M059J (cell line): ENCODE results near the gene DSG2. TPM values are rescaled to one million over a fixed set of nuclear protein-coding genes. Genes with fewer than 3 reads are reported as not detected.
"Not testable (repeated sequence)": the region's sequence is repeated elsewhere in the genome, so short reads cannot be mapped to it uniquely, and the experiment has no call there.

ENCODE experiments used
- DNase-seq: peaks from one replicate; pipeline ENCODE4 v3.0.0-alpha.2; 2012; ENCODE audit warnings: low read depth
- total RNA-seq: library from RNA; depleted of rRNA; stranded (reverse); fragments of >200 nt; shearing (Covaris generic); gene quantifications from 2 replicates; pipeline ENCODE4 v1.2.3, GENCODE V29; 2014

DSG2 gene
- total RNA-seq, 1 experiment from 2014 or later, result 0.34 TPM

- DNase-seq, result no peak
Observed at GRCh38 chr18:31500051-31500688, 2.2 kb downstream of the DSG2 start.

DNA sequence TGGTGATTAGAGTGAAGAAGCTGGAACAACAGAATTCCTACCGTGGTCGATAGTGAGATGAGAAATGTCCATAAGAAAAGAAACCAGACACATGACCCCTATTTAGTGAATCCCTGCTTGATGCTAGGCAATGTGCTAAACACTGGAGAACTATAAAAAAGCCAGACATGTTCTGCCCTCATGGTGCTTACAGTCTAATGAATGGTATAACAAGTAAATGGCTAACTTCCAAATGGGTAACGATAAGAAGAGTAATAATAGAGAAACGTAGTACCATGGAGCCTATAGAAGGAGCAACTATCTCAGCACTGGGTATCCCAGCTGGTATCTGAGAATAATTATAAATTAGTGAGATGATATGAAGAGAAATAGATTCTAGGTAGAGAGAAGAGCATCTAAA lies 5.0 kb downstream of the DSG2 start:
- DNase-seq, result no peak

DNA sequence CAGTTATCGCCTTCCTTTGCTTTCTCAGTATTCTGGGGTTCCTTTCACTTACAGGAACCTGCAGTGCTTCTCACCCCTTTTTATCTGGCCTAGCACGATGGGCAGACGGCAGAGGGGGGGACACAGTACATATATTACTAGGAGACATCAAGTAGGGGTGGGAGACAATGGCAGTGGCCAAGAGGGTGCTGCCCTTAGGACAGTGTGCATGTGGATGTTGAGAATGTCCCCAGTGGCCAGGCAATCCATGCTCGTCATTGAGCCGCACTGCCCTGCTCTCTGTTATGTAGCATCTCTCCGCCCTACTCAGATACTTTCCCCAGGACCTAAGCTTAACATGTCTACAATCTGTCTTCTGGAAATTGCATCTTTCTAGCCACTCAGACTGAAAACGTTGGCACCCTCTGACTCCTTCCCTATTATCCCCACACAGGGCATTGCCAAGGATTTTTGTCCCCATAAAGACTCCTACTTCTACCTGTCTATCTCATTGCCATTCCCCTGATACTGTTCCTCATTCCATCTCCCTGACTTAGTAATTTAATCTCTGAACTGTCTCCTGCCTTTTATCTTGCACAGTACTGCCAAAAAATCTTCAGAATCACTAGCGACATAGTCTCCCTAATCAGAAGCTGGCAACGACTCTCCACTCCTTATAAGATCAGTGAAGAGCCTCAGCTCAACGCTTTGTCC lies 6.6 kb downstream of the DSG2 start:
- DNase-seq, result no peak

GRCh38 chr18:31505156-31505555 lies 7.2 kb downstream of the DSG2 start:
- no peak for DNase-seq

DNA sequence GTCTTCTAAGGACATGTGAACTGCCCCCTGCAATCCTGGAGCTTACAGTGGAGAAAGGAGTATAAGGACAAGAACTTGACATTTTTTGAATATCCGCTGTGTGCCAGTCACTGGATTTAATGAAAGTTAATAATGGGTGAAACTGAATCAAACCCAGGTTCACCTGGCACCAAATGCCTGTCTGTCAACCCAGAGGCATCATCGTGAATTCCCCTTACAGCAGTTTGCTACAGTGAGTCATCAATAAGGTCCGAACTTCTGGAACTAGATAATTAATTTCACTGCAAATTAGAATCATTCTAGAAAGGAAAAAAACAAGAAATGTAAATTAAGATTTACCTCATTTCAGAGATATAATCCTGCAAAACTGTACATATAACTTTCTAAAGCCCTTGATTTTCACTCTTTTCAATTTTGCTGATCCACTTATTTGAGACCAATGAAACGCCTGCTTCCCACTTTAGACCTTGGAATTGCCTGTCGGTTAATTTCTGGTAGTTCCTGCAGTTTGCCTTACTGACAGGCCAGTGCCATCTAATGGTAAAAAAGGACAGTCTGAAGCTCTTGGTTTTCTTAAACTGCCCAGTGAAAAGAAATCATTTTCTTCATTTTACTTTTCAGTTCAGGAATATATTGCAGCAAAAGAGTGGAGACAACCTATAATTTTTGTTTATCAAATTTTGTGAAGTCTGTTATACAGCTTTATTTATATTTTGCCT lies 8.2 kb downstream of the DSG2 start:
- DNase-seq, result peak; percentile 2

DNA sequence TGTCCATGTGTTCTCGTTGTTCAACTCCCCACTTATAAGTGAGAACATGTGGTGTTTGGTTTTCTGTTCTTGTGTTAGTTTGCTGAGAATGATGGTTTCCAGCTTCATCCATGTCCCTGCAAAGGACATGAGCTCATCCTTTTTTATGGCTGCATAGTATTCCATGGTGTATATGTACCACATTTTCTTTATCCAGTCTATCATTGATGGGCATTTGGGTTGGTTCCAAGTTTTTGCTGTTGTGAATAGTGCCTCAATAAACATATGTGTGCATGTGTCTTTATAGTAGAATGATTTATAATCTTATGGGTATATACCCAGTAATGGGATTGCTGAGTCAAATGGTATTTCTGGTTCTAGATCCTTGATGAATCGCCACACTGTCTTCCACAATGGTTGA lies 9.1 kb downstream of the DSG2 start:
- DNase-seq, result not testable (repeated sequence)

DNA sequence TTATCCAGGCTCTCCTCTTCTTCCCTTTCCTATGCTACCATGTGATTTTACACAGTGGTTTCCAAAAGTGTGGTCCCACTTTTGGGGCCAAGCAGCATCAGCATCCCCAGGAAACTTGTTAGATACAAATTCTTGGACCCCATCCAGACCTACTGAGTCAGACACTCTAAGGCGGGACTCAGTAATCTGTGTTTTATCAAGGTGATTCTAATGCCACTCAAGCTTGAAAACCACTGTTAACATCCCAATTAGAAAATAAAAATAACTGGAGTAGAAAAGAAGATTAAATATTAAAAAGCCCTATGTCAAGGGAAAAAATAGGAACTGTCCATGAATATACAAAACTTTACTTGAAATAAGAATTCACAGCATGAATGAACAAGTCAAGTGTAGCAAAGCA lies 10.8 kb downstream of the DSG2 start:
- no peak for DNase-seq

DNA sequence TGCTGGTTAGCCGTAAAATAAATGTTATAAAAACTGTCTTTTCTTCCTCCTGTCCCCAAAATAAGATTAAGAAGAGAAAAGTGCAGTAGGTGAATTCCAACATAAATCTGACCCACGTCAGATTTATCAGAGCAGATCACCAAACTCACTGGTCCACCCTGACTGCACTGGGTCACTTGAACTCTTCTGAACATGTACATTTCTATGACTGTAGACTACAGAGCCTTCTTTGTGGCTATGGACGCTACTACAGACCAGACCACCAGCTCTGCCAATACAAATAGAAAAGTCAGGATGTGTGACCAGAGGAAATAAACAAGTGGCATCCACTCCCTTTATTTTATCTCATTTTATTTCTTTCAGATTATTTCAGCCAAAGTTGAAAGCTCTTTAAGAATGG lies 11.6 kb downstream of the DSG2 start:
- no peak for DNase-seq

DNA sequence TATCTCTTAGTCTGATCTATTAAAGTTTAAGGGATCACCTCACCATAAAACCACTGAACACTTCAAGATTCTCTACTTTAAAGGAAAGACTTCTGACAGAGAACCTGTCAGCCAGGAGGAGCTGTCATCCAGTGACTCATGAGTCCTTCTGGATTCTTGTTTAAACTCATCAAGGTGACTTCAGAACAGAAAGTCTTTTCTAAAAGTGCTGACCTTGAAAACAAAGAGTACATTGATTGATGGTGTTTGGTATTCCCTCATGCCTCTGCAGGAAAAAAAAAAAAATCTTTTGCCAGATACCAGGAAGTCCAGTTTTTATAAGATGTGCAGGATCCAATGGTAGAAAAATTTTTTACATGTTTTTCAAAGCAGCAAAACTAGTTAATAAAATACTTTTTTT lies 12.3 kb downstream of the DSG2 start:
- no peak for DNase-seq

- no peak for DNase-seq
Observed at GRCh38 chr18:31511098-31511497, 13.1 kb downstream of the DSG2 start.

GRCh38 chr18:31512203-31512764 lies 14.3 kb downstream of the DSG2 start:
- DNase-seq, result peak; percentile 27

GRCh38 chr18:31513189-31513935 lies 15.4 kb downstream of the DSG2 start:
- peak; percentile 58 for DNase-seq

DNA sequence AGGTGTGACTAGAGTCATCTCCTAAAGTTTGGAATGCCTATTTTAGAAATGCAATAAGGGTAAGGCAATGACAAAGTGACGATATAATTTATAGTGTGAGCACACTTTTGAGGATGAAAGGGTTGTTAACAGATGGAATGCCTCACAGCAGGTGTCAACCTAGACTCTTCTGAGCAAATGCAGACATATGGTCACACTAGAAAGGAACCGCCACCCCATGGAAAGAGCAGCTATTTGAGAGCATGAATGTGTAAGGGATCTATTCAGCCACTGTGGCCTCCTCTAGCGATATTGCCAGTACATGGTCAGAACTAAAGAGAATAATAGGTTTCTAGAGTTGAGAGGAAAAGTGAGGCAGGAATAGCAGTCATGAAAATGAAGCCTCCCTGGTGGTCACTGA lies 18.5 kb downstream of the DSG2 start:
- no peak for DNase-seq

DNA sequence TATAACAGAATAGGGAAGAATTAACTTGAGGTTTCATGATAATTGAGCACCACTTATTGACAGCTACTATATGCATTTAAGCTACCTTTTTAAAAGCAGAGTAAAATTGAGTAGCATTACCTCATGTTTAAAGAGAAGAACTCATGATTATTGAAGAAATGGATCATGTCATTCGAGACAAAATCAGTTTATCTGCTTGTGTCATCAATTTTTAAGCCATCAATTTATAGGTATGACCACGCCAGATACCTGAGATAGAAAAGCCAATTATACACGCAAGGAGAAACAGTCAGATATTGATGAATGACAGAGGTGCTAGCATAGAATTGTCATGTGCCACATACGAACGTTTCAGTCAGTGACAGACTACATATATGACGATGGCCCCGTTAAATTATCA lies 28.4 kb downstream of the DSG2 start:
- DNase-seq, result no peak

DNA sequence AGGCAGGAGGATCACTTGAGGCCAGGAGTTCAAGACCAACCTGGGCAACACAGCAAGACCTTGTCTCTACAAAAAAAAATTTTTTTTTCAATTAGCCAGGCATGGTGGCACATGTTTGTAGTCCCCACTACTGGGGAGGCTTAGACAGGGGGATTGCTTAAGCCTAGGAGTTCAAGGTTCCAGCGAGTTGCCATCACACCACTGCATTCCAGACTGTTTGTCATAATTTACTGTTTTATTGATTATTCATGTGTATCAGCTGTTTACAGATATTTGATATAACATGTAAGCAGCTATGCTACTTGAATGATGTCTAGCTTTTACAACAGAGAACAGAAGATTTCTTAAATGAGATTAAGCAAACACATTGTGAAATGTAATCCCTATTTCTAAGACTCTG lies 35.3 kb downstream of the DSG2 start:
- DNase-seq, result no peak

- no peak for DNase-seq
Observed at GRCh38 chr18:31538837-31539236, 40.9 kb downstream of the DSG2 start.

- DNase-seq, result peak; percentile 26
Observed at GRCh38 chr18:31546476-31546875, 48.5 kb downstream of the DSG2 start.

DNA sequence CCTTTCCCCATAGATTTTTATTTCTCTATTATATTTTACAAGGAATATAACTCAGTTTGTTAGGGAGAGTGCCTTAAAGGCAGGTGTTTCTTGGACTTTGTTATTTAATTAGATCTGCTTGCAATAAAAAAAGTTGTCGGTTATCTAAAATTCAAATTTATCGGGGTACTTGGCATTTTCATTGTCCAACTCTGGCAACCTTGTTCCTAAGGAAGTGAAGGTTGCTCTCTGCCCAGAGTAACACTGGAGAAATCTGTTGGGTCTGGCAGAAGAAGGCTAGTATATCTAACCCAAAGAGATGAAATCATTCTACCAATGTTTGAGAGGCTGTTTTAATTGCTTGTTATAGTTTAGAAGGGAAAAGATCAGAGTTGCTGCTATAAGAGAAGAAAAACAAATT lies 50.9 kb downstream of the DSG2 start:
- DNase-seq, result no peak

DNA sequence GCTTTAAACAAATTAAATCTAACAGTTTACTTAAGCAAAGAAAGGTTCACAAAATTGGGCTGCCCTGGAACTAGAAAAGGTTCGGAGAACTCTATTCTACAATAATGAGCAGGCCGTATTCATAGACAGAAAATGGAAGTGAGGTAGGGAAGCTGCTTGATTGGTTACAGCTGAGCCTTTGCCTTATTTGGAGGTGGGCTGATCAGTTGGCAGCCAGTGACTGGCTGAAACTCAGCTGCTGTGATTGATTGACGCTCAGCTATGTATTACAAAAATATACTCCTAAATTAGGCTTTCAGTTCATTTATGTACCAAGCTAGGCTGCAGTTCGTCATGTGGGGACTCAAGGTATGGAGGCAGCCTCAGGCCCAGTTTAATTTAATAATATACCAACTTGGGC lies 51.4 kb downstream of the DSG2 start:
- no peak for DNase-seq

DNA sequence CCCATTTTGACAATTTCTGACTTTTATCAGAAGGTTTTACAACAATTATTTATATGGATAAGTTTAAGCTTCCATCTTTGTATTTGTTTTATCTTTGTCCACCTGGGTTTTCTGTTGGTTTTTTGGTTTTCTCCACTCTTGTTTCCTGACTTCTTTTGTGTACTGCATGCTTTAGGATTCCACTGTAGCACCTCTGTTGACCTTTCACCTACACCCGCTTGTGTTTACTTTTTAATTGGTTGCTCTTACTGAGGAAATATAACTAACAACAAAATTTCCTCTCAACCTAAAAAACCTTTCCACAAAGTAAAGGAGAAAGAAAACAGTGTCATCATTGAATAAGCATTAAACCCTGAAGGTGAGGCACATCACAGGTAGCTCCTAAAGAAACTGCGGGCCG lies 53.9 kb downstream of the DSG2 start:
- DNase-seq, result no peak

DNA sequence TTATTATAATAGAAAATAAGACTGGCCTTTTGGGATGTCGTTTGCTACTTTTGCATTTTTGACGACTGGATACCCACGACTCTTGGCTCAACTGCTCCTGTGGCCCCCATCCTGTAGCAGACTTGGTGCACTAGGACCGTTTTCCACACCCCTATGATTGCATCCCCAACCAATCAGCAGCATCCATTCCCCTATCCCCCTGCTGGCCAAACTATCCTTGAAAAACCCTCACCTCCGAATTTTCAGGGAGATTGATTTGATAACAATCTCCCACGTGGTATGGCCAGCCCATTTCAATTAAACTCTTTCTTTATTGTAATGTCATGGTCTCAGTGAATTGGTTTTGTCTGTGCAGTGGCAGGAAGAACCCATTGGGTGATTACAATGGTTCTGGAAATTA lies 55.8 kb downstream of the DSG2 start:
- no peak for DNase-seq

DNA sequence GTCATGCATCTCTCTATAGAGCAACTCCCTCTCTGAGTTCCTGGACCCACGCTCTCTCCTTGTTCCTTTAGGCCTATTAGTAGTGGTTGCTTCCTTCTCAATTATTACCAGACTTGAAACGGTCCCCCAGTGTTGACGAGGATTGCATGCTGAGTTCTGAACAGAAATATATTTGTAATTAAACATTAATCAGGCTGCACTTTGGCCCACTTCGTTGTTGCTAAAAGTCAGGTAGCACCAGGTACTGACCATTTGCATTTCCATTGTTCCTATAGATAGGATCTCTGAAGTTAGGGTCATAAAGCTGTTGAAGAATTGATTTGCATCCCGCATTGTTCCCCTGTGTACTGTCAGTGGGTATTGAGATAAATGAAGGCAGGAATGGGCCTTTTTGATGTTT lies 56.8 kb downstream of the DSG2 start:
- no peak for DNase-seq
